K562 (cell line): ENCODE measurements around the gene RAPGEFL1. TPM values are rescaled to one million over a fixed set of nuclear protein-coding genes. Genes with fewer than 3 reads are reported as not detected.
A peak's percentile ranks its signal among the peaks of the same experiment; 100 is the strongest.

Source experiments
- CSDE1 ChIP-seq, 2 experiments: fragments of 450-650 bp; IDR thresholded peaks; 2 replicates each; pipeline ENCODE4 v1.6.1; 2016; ENCODE audit warnings: mild to moderate bottlenecking in 1 of 2
- ELF2 ChIP-seq: fragments of 250-450 bp; sonication (Bioruptor Pico); IDR thresholded peaks from 2 replicates; pipeline ENCODE4 v1.5.0; 2021; ENCODE audit warnings: mild to moderate bottlenecking
- ETV1 ChIP-seq: fragments of 450-650 bp; conservative IDR thresholded peaks from 2 replicates; pipeline ENCODE4 v1.6.1; 2016; ENCODE audit warnings: missing genetic modification characterization, control low read depth, low read depth, missing compliant biosample characterization
- FOXK2 ChIP-seq, 2 experiments: fragments of 450-650 bp; IDR thresholded peaks in 1 of 2; conservative IDR thresholded peaks in 1 of 2; 2 replicates each; pipeline ENCODE4 v1.6.1; 2016; ENCODE audit warnings: low read depth in 2 of 2, mild to moderate bottlenecking in 1 of 2
- GABPB1 ChIP-seq: sonication (generic); formaldehyde crosslinking; IDR thresholded peaks from 2 replicates; pipeline ENCODE4 v1.8.0; 2022; ENCODE audit warnings: mild to moderate bottlenecking, missing genetic modification reagents
- JUN ChIP-seq, 2 experiments: sonication (generic) in 1 of 2; formaldehyde crosslinking in 1 of 2; IDR thresholded peaks; 2 replicates each; pipeline versions ENCODE4 v1.6.1 to v1.8.0; 2012 to 2022; ENCODE audit warnings: borderline replicate concordance in 2 of 2, mild to moderate bottlenecking in 2 of 2, improper control_type of control experiment in 1 of 2, low read depth in 1 of 2, low read length in 1 of 2, missing genetic modification reagents in 1 of 2
- MNT ChIP-seq, 2 experiments: fragments of 450-650 bp; conservative IDR thresholded peaks; 2 replicates each; pipeline ENCODE4 v1.6.1; 2017; ENCODE audit warnings: mild to moderate bottlenecking in 2 of 2, moderate library complexity in 2 of 2
- SRF ChIP-seq, 2 experiments: fragments of 250-450, 450-650 bp in 1 of 2; sonication (Bioruptor Pico) in 1 of 2; sonication (generic) in 1 of 2; formaldehyde crosslinking; IDR thresholded peaks; 2 replicates each; pipeline versions ENCODE4 v1.5.0 to v1.5.1; 2020 to 2022; ENCODE audit warnings: mild to moderate bottlenecking in 1 of 2, missing genetic modification reagents in 1 of 2
- TCFL5 ChIP-seq: fragments of 250-450 bp; sonication (Bioruptor Pico); conservative IDR thresholded peaks from 2 replicates; pipeline ENCODE4 v1.6.1; 2021; ENCODE audit warnings: mild to moderate bottlenecking, moderate library complexity, matching md5 sums
- ZEB2 ChIP-seq: fragments of 450-650 bp; IDR thresholded peaks from 2 replicates; pipeline ENCODE4 v1.6.1; 2016
- ZNF316 ChIP-seq: fragments of 450-650 bp; IDR thresholded peaks from 2 replicates; pipeline ENCODE4 v1.6.1; 2016
- polyA plus RNA-seq, 8 experiments: library from polyadenylated mRNA; depleted of rRNA in 4 of 8; stranded (reverse) in 5 of 8; unstranded in 3 of 8; fragments of >200 nt; fragmentation: Nextera tagmentation in 2 of 8; fragmentation: Illumina TruSeq in 1 of 8; extraction: Ambion mirVana in 2 of 8; extraction: Trizol in 1 of 8; gene quantifications; 2 replicates each; pipeline versions ENCODE4 v1.2.1 to v1.2.3, GENCODE V29; 2011 to 2014; ENCODE audit warnings: inconsistent platforms in 1 of 8, missing spikeins in 1 of 8
- total RNA-seq, 7 experiments: library from RNA; depleted of rRNA in 6 of 7; stranded (reverse); fragments of >200 nt in 6 of 7; fragmentation: Illumina TruSeq in 2 of 7; extraction: Trizol in 2 of 7; gene quantifications; 2 replicates each; pipeline versions ENCODE4 v1.2.1 to v1.2.3, GENCODE V29; 2011 to 2021; ENCODE audit warnings: low replicate concordance in 1 of 7
- TF ChIP-seq, protein P1 (sequence below): fragments of 200-800 bp; sonication (Bioruptor generic); IDR thresholded peaks from 2 replicates; pipeline ENCODE4 v1.6.1; 2017; ENCODE audit warnings: missing genetic modification characterization, missing compliant biosample characterization
- TF ChIP-seq, protein P2 (sequence below): fragments of 150-350 bp; conservative IDR thresholded peaks from 2 replicates; pipeline ENCODE4 v1.6.1; 2014; ENCODE audit warnings: low read length
- TF ChIP-seq, protein P3 (sequence below): conservative IDR thresholded peaks from 2 replicates; pipeline ENCODE4 v1.6.1; 2011; ENCODE audit warnings: low read depth, mild to moderate bottlenecking, low read length; ENCODE audit not compliant: control insufficient read depth
- TF ChIP-seq, protein P4 (sequence below): fragments of 250-450 bp; sonication (Bioruptor Pico); IDR thresholded peaks from 2 replicates; pipeline ENCODE4 v1.9.0; 2021; ENCODE audit warnings: mild to moderate bottlenecking

Gene RAPGEFL1
- total and polyA plus RNA-seq, 9 of the 15 experiments (the other 6 are each of a cell fraction or from before 2014, with no cell fraction given) = 0.18 to 4.1 (median 2.1) TPM

DNA sequence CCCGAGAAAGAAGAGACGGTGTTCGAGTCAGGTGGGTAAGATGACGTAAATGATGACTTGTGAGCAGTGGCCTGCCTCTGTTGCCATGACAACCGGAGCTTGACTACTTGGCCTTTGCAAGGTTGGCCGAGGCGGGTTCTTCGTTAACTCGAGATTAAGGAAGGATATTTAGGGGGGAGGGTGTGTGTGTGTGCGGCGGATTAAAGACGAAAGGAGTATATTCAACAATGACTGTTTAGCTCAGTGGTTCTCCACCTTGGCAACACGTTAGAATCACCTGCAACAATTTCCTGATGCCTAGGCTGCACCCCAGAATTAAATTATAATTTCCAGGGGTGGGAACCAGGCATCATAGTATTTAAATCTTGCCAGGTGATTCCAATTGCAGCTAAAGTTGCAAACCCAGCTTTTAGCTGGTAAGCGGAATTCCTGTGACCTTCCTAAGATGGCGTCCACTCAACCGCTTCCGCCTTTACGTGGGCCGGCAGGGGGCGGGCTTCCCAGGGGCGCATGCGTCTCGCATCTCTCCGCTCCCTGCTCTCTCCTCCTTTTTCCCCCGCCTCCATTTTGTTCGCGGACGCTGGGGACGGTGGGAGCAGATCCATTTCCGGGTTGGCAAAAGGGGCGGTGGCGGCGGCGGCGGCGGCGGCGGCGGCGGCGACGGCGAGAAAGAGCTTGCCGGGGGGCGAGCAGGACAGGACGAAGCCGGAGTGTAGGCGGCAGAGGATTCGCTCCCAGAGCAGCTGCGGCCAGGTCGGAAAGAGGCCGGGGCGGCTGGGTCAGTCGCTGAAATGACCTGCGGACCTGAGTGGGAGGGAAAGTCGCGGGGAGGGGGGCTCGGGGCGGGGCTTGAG is 41.7 kb downstream of the RAPGEFL1 start, which contains the start of gene WIPF2 (continued):
- peak; percentile 38 to 39; a peak in 1 of 4 replicates for TF ChIP-seq FOXK2 (conservative IDR thresholded peaks at IDR 0.05 in 1 of 2, IDR thresholded peaks at IDR 0.05 in 1 of 2; ENCODE audit: low read depth in 2 of 2)
- TF ChIP-seq, protein P1, sequence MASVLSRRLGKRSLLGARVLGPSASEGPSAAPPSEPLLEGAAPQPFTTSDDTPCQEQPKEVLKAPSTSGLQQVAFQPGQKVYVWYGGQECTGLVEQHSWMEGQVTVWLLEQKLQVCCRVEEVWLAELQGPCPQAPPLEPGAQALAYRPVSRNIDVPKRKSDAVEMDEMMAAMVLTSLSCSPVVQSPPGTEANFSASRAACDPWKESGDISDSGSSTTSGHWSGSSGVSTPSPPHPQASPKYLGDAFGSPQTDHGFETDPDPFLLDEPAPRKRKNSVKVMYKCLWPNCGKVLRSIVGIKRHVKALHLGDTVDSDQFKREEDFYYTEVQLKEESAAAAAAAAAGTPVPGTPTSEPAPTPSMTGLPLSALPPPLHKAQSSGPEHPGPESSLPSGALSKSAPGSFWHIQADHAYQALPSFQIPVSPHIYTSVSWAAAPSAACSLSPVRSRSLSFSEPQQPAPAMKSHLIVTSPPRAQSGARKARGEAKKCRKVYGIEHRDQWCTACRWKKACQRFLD (CRISPR knock-in tag) = peak; percentile 59; the same call in 1 of the 2 replicates
- peak in 1 of 2 experiments; percentile 73; a peak in 2 of 4 replicates for TF ChIP-seq MNT (conservative IDR thresholded peaks at IDR 0.05)
- TF ChIP-seq ZEB2 = peak; percentile 51; the same call in 1 of the 2 replicates
- peak in 1 of 2 experiments; percentile 75; a peak in 1 of 4 replicates for TF ChIP-seq SRF (CRISPR knock-in tag; IDR thresholded peaks at IDR 0.05)
- TF ChIP-seq CSDE1 (IDR thresholded peaks at IDR 0.05) = peak in 1 of 2 experiments; percentile 97; a peak in 2 of 4 replicates
- TF ChIP-seq, protein P2, sequence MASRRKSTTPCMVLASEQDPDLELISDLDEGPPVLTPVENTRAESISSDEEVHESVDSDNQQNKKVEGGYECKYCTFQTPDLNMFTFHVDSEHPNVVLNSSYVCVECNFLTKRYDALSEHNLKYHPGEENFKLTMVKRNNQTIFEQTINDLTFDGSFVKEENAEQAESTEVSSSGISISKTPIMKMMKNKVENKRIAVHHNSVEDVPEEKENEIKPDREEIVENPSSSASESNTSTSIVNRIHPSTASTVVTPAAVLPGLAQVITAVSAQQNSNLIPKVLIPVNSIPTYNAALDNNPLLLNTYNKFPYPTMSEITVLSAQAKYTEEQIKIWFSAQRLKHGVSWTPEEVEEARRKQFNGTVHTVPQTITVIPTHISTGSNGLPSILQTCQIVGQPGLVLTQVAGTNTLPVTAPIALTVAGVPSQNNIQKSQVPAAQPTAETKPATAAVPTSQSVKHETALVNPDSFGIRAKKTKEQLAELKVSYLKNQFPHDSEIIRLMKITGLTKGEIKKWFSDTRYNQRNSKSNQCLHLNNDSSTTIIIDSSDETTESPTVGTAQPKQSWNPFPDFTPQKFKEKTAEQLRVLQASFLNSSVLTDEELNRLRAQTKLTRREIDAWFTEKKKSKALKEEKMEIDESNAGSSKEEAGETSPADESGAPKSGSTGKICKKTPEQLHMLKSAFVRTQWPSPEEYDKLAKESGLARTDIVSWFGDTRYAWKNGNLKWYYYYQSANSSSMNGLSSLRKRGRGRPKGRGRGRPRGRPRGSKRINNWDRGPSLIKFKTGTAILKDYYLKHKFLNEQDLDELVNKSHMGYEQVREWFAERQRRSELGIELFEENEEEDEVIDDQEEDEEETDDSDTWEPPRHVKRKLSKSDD = peak; percentile 99
- TF ChIP-seq, protein P3, sequence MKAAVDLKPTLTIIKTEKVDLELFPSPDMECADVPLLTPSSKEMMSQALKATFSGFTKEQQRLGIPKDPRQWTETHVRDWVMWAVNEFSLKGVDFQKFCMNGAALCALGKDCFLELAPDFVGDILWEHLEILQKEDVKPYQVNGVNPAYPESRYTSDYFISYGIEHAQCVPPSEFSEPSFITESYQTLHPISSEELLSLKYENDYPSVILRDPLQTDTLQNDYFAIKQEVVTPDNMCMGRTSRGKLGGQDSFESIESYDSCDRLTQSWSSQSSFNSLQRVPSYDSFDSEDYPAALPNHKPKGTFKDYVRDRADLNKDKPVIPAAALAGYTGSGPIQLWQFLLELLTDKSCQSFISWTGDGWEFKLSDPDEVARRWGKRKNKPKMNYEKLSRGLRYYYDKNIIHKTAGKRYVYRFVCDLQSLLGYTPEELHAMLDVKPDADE = peak; percentile 89; the same call in 1 of the 2 replicates
- peak; percentile 90 for TF ChIP-seq ETV1 (tag)
- TF ChIP-seq ZNF316 = peak; percentile 23; the same call in 1 of the 2 replicates
- TF ChIP-seq JUN (IDR thresholded peaks at IDR 0.05; ENCODE audit: borderline replicate concordance, low read depth, low read length) = 0 out of 2 replicates have a peak, but pooled peaks have one; percentile 9
- no peak for TF ChIP-seq JUN (CRISPR knock-in tag; IDR thresholded peaks at IDR 0.05; ENCODE audit: borderline replicate concordance)
- peak; percentile 99 for TF ChIP-seq ELF2 (CRISPR knock-in tag)
- no peak for TF ChIP-seq TCFL5 (CRISPR knock-in tag)
- TF ChIP-seq, protein P4, sequence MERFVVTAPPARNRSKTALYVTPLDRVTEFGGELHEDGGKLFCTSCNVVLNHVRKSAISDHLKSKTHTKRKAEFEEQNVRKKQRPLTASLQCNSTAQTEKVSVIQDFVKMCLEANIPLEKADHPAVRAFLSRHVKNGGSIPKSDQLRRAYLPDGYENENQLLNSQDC (CRISPR knock-in tag) = peak; percentile 98; the same call in 1 of the 2 replicates
- peak; percentile 79 for TF ChIP-seq GABPB1 (CRISPR knock-in tag)
